ENCODE data around the gene HEXA.

HEXA gene

DNA sequence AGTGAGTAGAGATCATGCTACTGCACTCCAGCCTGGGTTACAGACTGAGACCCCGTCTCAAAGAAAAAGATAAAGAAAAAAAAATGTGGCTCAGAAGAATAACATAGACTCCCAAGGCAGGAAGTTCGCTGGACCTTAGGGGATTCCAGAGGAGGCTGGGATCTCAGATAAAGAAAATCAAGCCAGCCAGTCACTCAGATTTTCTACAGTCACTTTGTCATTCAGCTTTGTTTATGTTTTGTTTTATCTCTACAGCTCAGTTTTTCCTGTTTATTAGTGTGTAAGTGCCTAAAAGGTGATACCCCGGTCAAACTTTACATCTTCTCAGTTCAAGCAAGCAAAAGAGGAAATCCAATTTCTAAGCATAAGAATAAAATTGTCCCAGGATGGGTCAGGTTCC, 28.5 kb upstream of the HEXA start:
- TF ChIP-seq, protein P1, sequence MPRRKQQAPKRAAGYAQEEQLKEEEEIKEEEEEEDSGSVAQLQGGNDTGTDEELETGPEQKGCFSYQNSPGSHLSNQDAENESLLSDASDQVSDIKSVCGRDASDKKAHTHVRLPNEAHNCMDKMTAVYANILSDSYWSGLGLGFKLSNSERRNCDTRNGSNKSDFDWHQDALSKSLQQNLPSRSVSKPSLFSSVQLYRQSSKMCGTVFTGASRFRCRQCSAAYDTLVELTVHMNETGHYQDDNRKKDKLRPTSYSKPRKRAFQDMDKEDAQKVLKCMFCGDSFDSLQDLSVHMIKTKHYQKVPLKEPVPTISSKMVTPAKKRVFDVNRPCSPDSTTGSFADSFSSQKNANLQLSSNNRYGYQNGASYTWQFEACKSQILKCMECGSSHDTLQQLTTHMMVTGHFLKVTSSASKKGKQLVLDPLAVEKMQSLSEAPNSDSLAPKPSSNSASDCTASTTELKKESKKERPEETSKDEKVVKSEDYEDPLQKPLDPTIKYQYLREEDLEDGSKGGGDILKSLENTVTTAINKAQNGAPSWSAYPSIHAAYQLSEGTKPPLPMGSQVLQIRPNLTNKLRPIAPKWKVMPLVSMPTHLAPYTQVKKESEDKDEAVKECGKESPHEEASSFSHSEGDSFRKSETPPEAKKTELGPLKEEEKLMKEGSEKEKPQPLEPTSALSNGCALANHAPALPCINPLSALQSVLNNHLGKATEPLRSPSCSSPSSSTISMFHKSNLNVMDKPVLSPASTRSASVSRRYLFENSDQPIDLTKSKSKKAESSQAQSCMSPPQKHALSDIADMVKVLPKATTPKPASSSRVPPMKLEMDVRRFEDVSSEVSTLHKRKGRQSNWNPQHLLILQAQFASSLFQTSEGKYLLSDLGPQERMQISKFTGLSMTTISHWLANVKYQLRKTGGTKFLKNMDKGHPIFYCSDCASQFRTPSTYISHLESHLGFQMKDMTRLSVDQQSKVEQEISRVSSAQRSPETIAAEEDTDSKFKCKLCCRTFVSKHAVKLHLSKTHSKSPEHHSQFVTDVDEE (CRISPR knock-in tag; IDR thresholded peaks at IDR 0.05), result no peak
- TF ChIP-seq ZNF565 (CRISPR knock-in tag; conservative IDR thresholded peaks at IDR 0.05; ENCODE audit: low read depth) (no peak), PPARA (CRISPR knock-in tag; IDR thresholded peaks at IDR 0.05; ENCODE audit: borderline replicate concordance) (no peak), ESRRG (CRISPR knock-in tag; IDR thresholded peaks at IDR 0.05) (no peak), RARB (CRISPR knock-in tag; IDR thresholded peaks at IDR 0.05) (no peak), ARNTL (CRISPR knock-in tag; IDR thresholded peaks at IDR 0.05; ENCODE audit: borderline replicate concordance, low read depth) (no peak), ZFP30 (CRISPR knock-in tag; IDR thresholded peaks at IDR 0.05) (no peak), TOX (CRISPR knock-in tag; IDR thresholded peaks at IDR 0.05; ENCODE audit: borderline replicate concordance) (no peak), BACH2 (CRISPR knock-in tag; IDR thresholded peaks at IDR 0.05; ENCODE audit: borderline replicate concordance) (no peak), GLIS3 (CRISPR knock-in tag; IDR thresholded peaks at IDR 0.05) (no peak), CREB5 (CRISPR knock-in tag; IDR thresholded peaks at IDR 0.05; ENCODE audit: low read depth) (no peak), ZNF8 (CRISPR knock-in tag; IDR thresholded peaks at IDR 0.05) (no peak)
- ATAC-seq, result no peak

DNA sequence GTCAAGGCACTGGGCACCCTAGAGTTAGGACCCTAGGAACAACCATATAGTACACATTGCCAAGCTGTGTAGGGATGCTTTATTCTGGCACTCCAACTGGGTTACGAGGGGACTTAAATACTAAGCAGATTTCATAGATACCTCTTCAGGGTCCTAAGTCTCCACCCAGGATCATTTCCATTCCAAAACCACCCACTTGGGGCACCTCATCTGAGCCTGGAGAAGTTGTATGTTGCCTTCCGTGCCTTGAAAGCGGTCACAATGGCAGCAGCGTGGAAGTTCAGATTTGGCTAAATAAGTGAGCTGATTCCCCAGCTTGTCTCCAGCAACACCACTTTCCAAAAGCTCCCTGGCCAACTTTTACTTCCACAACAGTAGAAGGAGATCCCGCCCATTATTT, 26.9 kb upstream of the HEXA start:
- ATAC-seq, result no peak; the same call in 2 of the 3 replicates
- no peak for TF ChIP-seq SNAI2 (CRISPR knock-in tag; IDR thresholded peaks at IDR 0.05)
- no peak for TF ChIP-seq ZNF8 (CRISPR knock-in tag; IDR thresholded peaks at IDR 0.05)
- TF ChIP-seq ZC3H10 (CRISPR knock-in tag; IDR thresholded peaks at IDR 0.05), result no peak
- TF ChIP-seq ESRRG (CRISPR knock-in tag; IDR thresholded peaks at IDR 0.05), result no peak
- no peak for TF ChIP-seq GLIS3 (CRISPR knock-in tag; IDR thresholded peaks at IDR 0.05)
- TF ChIP-seq, protein P2, sequence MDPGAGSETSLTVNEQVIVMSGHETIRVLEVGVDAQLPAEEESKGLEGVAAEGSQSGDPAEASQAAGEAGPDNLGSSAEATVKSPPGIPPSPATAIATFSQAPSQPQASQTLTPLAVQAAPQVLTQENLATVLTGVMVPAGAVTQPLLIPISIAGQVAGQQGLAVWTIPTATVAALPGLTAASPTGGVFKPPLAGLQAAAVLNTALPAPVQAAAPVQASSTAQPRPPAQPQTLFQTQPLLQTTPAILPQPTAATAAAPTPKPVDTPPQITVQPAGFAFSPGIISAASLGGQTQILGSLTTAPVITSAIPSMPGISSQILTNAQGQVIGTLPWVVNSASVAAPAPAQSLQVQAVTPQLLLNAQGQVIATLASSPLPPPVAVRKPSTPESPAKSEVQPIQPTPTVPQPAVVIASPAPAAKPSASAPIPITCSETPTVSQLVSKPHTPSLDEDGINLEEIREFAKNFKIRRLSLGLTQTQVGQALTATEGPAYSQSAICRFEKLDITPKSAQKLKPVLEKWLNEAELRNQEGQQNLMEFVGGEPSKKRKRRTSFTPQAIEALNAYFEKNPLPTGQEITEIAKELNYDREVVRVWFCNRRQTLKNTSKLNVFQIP (CRISPR knock-in tag; IDR thresholded peaks at IDR 0.05; ENCODE audit: borderline replicate concordance, low read depth), result no peak
- no peak for TF ChIP-seq BACH2 (CRISPR knock-in tag; IDR thresholded peaks at IDR 0.05; ENCODE audit: borderline replicate concordance)
- TF ChIP-seq, protein P1 (CRISPR knock-in tag; IDR thresholded peaks at IDR 0.05), result no peak

GRCh38 chr15:72398648-72399047, 22.8 kb upstream of the HEXA start:
- TF ChIP-seq RARB (CRISPR knock-in tag; IDR thresholded peaks at IDR 0.05), result no peak
- no peak for TF ChIP-seq ZNF70 (CRISPR knock-in tag; IDR thresholded peaks at IDR 0.05)
- TF ChIP-seq CREB5 (CRISPR knock-in tag; IDR thresholded peaks at IDR 0.05; ENCODE audit: low read depth), result no peak
- TF ChIP-seq ESRRG (CRISPR knock-in tag; IDR thresholded peaks at IDR 0.05), result no peak
- TF ChIP-seq ISL1 (CRISPR knock-in tag; IDR thresholded peaks at IDR 0.05), result no peak
- TF ChIP-seq ZC3H10 (CRISPR knock-in tag; IDR thresholded peaks at IDR 0.05), result no peak
- no peak for TF ChIP-seq GLIS3 (CRISPR knock-in tag; IDR thresholded peaks at IDR 0.05)
- no peak for TF ChIP-seq ZNF565 (CRISPR knock-in tag; conservative IDR thresholded peaks at IDR 0.05; ENCODE audit: low read depth)
- TF ChIP-seq PATZ1 (CRISPR knock-in tag; IDR thresholded peaks at IDR 0.05; ENCODE audit: borderline replicate concordance), result no peak
- no peak for TF ChIP-seq TCF4 (CRISPR knock-in tag; IDR thresholded peaks at IDR 0.05; ENCODE audit: borderline replicate concordance)
- TF ChIP-seq BACH2 (CRISPR knock-in tag; IDR thresholded peaks at IDR 0.05; ENCODE audit: borderline replicate concordance), result no peak
- TF ChIP-seq TOX (CRISPR knock-in tag; IDR thresholded peaks at IDR 0.05; ENCODE audit: borderline replicate concordance), result no peak
- TF ChIP-seq ZFP30 (CRISPR knock-in tag; IDR thresholded peaks at IDR 0.05), result no peak
- TF ChIP-seq OSR1 (CRISPR knock-in tag; IDR thresholded peaks at IDR 0.05), result no peak

More at GRCh38 chr15:72398648-72399047, 22.8 kb upstream of the HEXA start:
- no peak for ATAC-seq
